Measurements from ENCODE around the gene OAS1.

- TF ChIP-seq RREB1 (CRISPR knock-in tag; IDR thresholded peaks at IDR 0.05) (no peak), RERE (CRISPR knock-in tag; IDR thresholded peaks at IDR 0.05; ENCODE audit: borderline replicate concordance) (no peak), USF2 (CRISPR knock-in tag; IDR thresholded peaks at IDR 0.05) (no peak)
These were observed 36.3 kb upstream of the OAS1 start for GRCh38 chr12:112870267-112870980.
